NCI-H2107 (cell line): ENCODE results near the gene APCDD1L.
"Not testable (repeated sequence)": the region's sequence is repeated elsewhere in the genome, so short reads cannot be mapped to it uniquely, and the experiment has no call there.

Source experiments
- DNase-seq: peaks from one replicate; lab custom pipeline; 2025; lab: John Stamatoyannopoulos, UW

Gene APCDD1L

GRCh38 chr20:58514321-58515232 is 622 bp downstream of the APCDD1L start:
- DNase-seq = no peak

- DNase-seq = no peak
Observed at GRCh38 chr20:58513580-58514285, 1.5 kb downstream of the APCDD1L start.

GRCh38 chr20:58512808-58513552 is 2.2 kb downstream of the APCDD1L start:
- no peak for DNase-seq

DNA sequence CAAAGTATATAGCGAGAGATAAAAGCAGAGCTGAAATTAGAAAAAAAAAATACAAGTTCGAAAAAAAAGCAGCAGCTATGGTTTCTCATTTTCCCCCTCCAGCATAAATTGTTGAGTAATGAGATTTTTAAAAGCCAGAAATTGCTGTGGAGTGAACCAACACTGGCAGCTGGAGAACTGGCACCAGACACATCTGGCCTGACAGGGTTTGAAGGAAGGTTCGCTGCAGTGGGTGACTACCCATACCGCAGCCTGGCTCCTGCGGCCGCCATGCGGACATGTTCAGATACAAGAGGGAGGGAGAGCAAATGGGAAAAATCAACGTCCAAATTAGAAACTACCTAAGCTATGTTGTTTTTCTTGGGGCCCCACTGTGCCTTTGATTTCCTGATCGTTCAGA is 3.3 kb downstream of the APCDD1L start:
- DNase-seq = no peak

GRCh38 chr20:58511364-58511763 is 3.8 kb downstream of the APCDD1L start:
- DNase-seq = no peak

DNA sequence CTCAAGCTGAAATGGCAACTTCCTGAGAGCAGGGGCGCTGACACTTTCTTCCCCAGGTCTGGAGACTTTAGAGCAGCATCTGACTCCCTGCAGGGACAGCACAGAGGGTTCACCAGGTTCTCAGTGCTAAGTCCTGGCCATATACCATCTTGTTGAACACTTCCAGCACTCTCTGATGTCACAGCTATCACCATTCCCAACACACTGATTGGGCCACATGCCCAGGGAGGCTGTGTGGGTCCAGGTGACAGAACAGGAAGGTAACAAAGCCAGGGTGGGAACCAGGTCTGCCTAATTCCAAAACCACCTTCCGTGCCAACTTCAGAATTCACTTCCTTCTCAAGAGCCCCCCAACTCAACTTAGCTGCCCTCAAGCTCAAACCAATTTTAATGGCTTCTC is 4.3 kb downstream of the APCDD1L start:
- no peak for DNase-seq

- DNase-seq = no peak
Observed at GRCh38 chr20:58508762-58509395, 6.3 kb downstream of the APCDD1L start.

GRCh38 chr20:58506999-58507398 is 8.2 kb downstream of the APCDD1L start:
- not testable (repeated sequence) for DNase-seq

GRCh38 chr20:58504566-58504965 is 10.6 kb downstream of the APCDD1L start:
- DNase-seq = no peak

DNA sequence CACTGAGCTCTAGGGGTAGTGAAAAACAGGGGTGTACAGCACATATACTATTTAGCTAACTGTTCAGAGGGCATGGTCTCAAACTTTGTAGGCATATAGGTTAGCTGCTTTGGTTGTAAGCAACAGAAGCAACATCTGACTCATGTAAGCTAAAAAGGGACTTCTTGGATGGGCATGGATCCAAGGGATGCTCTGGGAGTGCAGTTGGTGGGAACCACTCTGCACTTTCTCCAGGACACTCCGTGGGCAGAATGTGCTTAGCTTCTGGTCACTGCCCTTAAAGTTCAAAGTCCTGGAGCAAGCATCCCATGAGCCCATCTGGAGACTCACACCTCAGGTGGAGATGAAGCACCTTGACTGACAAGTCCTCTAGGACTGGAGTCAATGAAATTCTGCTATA is 11.5 kb downstream of the APCDD1L start:
- no peak for DNase-seq

DNA sequence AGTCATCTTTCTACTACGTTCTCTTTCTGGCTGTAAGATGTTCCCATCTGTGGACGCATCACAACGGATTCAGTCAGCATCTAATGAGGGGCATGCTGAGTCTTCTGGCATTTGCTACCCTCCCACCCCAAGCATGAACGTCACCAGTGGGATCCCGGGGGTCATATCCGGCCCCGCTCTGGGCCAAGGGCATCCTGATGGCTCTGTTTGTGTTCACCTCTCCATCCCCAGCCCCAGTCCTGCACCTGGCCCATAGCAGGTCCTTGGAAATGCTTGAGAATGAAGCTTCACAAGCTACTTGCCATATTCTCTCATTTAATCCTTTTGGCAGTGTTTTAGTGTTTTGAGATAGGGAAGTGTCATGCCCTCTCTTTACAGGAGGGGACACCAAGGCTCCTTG is 14.9 kb downstream of the APCDD1L start:
- DNase-seq = no peak

DNA sequence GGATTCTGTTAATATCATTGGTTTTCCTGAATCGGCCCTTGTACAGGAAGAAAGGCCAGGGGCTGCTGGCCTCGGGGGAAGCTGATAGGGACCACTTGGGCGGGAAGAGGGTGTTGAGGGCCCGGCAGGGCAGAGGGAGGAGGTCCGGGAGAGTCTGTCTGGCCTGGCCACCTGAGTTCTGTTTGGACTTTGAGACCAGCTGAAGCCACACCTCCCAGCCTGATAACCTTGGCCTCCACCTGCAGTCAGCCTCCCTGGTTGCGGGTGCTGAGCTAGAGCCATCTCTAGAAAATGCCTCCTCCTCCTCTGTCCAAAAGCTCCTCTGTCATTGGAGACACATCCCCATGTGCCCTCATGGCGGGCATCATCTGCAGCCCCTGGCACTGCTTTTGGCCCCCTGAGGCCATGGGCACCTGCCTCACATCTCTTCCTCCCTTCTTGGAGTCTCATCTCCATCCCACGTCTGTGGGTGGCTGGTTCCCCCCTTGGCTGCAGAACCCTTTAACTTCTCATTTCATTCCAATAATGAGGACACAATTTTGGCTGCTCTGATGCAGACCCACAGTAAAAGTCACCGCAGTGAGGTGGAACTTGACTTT is 16.6 kb downstream of the APCDD1L start:
- no peak for DNase-seq

- DNase-seq = no peak
Observed at GRCh38 chr20:58497724-58498469, 17.3 kb downstream of the APCDD1L start.

GRCh38 chr20:58497076-58497641 is 18.0 kb downstream of the APCDD1L start:
- no peak for DNase-seq

GRCh38 chr20:58496429-58496769 is 18.8 kb downstream of the APCDD1L start:
- DNase-seq = no peak

DNA sequence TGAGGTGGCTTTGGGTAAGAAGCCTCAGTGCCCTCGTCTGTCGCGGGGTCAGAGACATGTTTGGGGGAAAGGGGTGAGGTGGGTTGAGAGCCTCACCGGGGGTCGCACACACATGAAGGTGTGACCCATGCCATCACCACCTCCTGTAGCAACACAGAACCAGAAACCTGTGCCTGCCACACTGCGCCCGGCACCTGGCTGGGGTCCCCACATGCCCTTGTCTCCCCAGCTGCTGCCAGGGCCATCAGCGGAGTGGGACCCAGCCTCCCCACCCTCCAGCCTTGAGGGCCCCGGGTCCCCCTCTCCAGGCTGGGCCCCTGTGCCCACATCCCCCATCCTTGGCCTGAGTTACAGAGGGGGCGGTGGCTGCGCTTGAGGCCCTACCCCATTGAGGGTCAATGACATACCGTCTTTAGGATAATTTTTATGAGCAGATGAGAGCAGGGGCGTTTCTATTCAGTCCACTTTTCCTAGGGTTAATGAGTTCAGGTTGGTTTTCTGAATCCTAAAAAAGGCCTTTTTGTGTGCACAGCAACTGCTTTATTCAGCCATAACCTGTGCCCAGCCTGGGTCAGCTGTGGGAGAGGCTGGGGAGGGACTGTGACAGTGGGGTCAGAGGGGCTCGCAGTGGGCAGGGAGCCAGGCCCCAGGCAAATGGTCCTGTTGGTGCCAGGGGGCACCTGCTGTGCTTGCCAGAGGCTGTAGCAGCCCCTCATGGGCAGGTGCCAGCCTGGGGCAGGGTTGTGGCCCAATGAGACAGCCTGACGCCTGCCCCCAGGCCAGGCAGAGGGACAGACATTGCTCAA is 19.4 kb downstream of the APCDD1L start:
- DNase-seq = no peak

- no peak for DNase-seq
Observed at GRCh38 chr20:58494923-58495622, 20.1 kb downstream of the APCDD1L start.

- DNase-seq = no peak
Observed at GRCh38 chr20:58492795-58493524, 22.2 kb downstream of the APCDD1L start.
